Upper lobe of left lung (tissue), 4 donors: Measurements from ENCODE around the gene IFNGR1.

ENCODE experiments used
- CTCF ChIP-seq, 6 experiments: fragments of 450-650 bp in 4 of 6; fragments of 200-600 bp in 2 of 6; sonication (generic) in 2 of 6; IDR thresholded peaks; one replicate each; pipeline ENCODE4 v1.5.1; 2016 to 2019; ENCODE audit warnings: antibody characterized with exemption in 6 of 6
- POLR2A ChIP-seq, 4 donors: fragments of 450-650 bp; IDR thresholded peaks; one replicate each; pipeline ENCODE4 v1.5.1; 2016 to 2017; ENCODE audit warnings: antibody characterized with exemption in 4 of 4, mild to moderate bottlenecking in 2 of 4
- POLR2AphosphoS5 ChIP-seq, 2 donors: sonication (generic); formaldehyde crosslinking; IDR thresholded peaks; one replicate each; pipeline ENCODE4 v1.5.1; 2017; ENCODE audit warnings: antibody characterized with exemption in 2 of 2

GRCh38 chr6:137260217-137260616 is 41.0 kb upstream of the IFNGR1 start:
- no peak for TF ChIP-seq CTCF (IDR thresholded peaks at IDR 0.05)
- TF ChIP-seq POLR2AphosphoS5 (IDR thresholded peaks at IDR 0.05): no peak
- no peak for TF ChIP-seq POLR2A (IDR thresholded peaks at IDR 0.05)
